ENCODE data around the gene PON3. TPM values are rescaled to one million over a fixed set of nuclear protein-coding genes. Genes with fewer than 3 reads are reported as not detected.

Gene PON3
- total and polyA plus RNA-seq, 2 experiments from 2014 or later = 1.4 to 1.6 TPM

DNA sequence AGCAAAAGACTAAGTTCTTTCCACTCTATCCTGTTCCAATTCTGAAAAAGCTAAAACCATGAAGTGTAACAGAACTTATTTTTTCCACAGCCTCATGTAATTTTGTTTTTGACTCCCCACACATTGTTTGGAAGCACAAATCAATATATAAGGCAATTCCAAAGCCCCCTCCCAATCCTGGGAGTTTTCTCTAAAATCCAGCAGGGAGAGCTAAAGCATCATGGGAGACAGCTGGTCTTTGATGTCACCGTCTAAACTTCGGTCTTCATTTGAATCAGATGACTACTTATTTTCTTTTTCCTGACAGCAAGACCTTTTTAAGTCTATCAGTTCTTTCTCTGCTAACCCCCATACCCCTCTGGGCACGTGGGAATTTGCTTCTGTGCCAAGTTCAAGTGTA, 38.6 kb downstream of the PON3 start:
- H3K9me2 ChIP-seq (ENCODE audit: insufficient read depth) = no peaks in the 10 kb centered on the region
- H3K4me1 ChIP-seq (ENCODE audit: insufficient read depth) = no peaks in the 10 kb centered on the region
- no peaks in the 10 kb centered on the region for H3F3A ChIP-seq (replicated peaks; ENCODE audit: low read depth)
- H3K4me2 ChIP-seq = no peak overlapping the region
- no peak overlapping the region for H3K27ac ChIP-seq (ENCODE audit: low read depth)
- no peak overlapping the region for H3K4me3 Mint-ChIP-seq
- H3K27ac Mint-ChIP-seq = no peak overlapping the region
- H3K36me3 ChIP-seq (ENCODE audit: insufficient read depth) = no peaks in the 10 kb centered on the region
- H4K20me1 ChIP-seq (replicated peaks; ENCODE audit: insufficient read depth) = no peaks in the 10 kb centered on the region
- no peaks in the 10 kb centered on the region for H3K27me3 ChIP-seq (ENCODE audit: insufficient read depth)
- H3K27me3 Mint-ChIP-seq (ENCODE audit: insufficient read depth, low read depth, poor library complexity) = no peaks in the 10 kb centered on the region
- ATAC-seq = no peak
- H3K9me3 Mint-ChIP-seq = peaks cover 5% of the 10 kb centered on the region; the same call in 2 of the 3 replicates
- H3K4me1 Mint-ChIP-seq = no peaks in the 10 kb centered on the region
- H3K4me3 ChIP-seq = no peak overlapping the region
- no peaks in the 10 kb centered on the region for H3K79me2 ChIP-seq (replicated peaks; ENCODE audit: insufficient read depth)
- no peak for DNase-seq (ENCODE audit: low spot score)
- TF ChIP-seq, protein P1, sequence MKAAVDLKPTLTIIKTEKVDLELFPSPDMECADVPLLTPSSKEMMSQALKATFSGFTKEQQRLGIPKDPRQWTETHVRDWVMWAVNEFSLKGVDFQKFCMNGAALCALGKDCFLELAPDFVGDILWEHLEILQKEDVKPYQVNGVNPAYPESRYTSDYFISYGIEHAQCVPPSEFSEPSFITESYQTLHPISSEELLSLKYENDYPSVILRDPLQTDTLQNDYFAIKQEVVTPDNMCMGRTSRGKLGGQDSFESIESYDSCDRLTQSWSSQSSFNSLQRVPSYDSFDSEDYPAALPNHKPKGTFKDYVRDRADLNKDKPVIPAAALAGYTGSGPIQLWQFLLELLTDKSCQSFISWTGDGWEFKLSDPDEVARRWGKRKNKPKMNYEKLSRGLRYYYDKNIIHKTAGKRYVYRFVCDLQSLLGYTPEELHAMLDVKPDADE (IDR thresholded peaks at IDR 0.05) = no peak
- TF ChIP-seq POLR2AphosphoS5 (IDR thresholded peaks at IDR 0.05; ENCODE audit: low read depth) (no peak), EZH2phosphoT487 (IDR thresholded peaks at IDR 0.05; ENCODE audit: unreplicated experiment) (no peak), ZNF114 (CRISPR knock-in tag; IDR thresholded peaks at IDR 0.05) (no peak), STAT1 (IDR thresholded peaks at IDR 0.05; ENCODE audit: unreplicated experiment) (no peak)
- TF ChIP-seq, protein P2, sequence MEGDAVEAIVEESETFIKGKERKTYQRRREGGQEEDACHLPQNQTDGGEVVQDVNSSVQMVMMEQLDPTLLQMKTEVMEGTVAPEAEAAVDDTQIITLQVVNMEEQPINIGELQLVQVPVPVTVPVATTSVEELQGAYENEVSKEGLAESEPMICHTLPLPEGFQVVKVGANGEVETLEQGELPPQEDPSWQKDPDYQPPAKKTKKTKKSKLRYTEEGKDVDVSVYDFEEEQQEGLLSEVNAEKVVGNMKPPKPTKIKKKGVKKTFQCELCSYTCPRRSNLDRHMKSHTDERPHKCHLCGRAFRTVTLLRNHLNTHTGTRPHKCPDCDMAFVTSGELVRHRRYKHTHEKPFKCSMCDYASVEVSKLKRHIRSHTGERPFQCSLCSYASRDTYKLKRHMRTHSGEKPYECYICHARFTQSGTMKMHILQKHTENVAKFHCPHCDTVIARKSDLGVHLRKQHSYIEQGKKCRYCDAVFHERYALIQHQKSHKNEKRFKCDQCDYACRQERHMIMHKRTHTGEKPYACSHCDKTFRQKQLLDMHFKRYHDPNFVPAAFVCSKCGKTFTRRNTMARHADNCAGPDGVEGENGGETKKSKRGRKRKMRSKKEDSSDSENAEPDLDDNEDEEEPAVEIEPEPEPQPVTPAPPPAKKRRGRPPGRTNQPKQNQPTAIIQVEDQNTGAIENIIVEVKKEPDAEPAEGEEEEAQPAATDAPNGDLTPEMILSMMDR (conservative IDR thresholded peaks at IDR 0.05; ENCODE audit: low read depth in 2 of 2) = peak; percentile 23 to 39; a peak in 3 of 4 replicates
- no peaks in the 10 kb centered on the region for H3K36me3 Mint-ChIP-seq (ENCODE audit: low read depth)
- H2AFZ ChIP-seq = no peak overlapping the region

DNA sequence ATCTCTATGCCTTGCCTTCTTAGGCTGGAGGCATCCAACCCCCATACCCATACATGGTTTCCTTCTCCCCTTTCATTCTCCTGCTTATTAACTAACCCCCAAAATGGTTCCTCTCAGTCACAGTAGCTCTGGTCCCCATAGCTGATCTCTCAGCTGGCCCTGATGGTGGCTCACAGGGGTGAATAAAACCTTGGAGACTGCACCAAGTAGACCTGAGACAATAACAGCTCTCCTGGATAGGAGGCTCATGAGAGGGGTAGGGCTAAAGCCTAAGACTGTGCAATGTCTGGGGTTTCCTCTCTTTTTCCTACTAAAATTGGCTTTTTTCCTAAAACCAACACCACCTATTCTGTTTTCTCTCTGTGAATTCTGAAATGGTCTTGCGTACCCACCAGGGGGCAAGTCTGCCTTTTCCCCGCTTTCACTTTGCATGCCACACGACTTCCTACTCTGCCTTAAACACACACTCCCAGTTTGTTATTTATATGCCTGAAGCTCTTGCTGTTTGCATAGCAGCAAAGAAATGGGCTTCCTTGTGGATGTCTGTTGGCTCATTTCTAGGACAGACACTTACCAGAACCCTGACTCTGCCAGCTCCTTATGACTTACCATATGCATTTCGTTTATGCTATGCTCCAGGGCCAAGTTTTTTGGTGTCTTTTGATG, 53.4 kb downstream of the PON3 start:
- no peaks in the 10 kb centered on the region for H3K36me3 ChIP-seq (ENCODE audit: insufficient read depth)
- no peaks in the 10 kb centered on the region for H3K27me3 ChIP-seq (ENCODE audit: insufficient read depth)
- H3K4me3 Mint-ChIP-seq = no peak overlapping the region
- H3K27me3 Mint-ChIP-seq (ENCODE audit: insufficient read depth, low read depth, poor library complexity) = peaks cover 2% of the 10 kb centered on the region
- H3K4me1 Mint-ChIP-seq = peaks cover 18% of the 10 kb centered on the region
- no peaks in the 10 kb centered on the region for H3K36me3 Mint-ChIP-seq (ENCODE audit: low read depth)
- H3K9me3 Mint-ChIP-seq = no peaks in the 10 kb centered on the region
- DNase-seq (ENCODE audit: low spot score) (peak; percentile 62), ATAC-seq (peak; percentile 90)
- H2AFZ ChIP-seq = peak overlapping the region; percentile 72; the same call in 1 of the 2 replicates
- H3K4me2 ChIP-seq = peak overlapping the region; percentile 63
- H3K27ac Mint-ChIP-seq = no peak overlapping the region
- no peak overlapping the region for H3K4me3 ChIP-seq
- H3F3A ChIP-seq (replicated peaks; ENCODE audit: low read depth) = no peaks in the 10 kb centered on the region
- peaks cover 13% of the 10 kb centered on the region for H3K4me1 ChIP-seq (ENCODE audit: insufficient read depth)
- H4K20me1 ChIP-seq (replicated peaks; ENCODE audit: insufficient read depth) = no peaks in the 10 kb centered on the region
- H3K79me2 ChIP-seq (replicated peaks; ENCODE audit: insufficient read depth) = no peaks in the 10 kb centered on the region
- H3K27ac ChIP-seq (ENCODE audit: low read depth) = no peak overlapping the region
- H3K9me2 ChIP-seq (ENCODE audit: insufficient read depth) = peaks cover 31% of the 10 kb centered on the region
- TF ChIP-seq, protein P1 (IDR thresholded peaks at IDR 0.05) = no peak
- TF ChIP-seq, protein P2 (conservative IDR thresholded peaks at IDR 0.05; ENCODE audit: low read depth in 2 of 2) = peak; percentile 38 to 48
